DMS153 treated with DMSO at 0.1 percent for 48 hours (cell line): ENCODE measurements around the gene AP3S2.
"Not testable (repeated sequence)": the region's sequence is repeated elsewhere in the genome, so short reads cannot be mapped to it uniquely, and the experiment has no call there.

Experiments
- DNase-seq: peaks from one replicate; lab custom pipeline; 2025; ENCODE audit not compliant: unreplicated experiment; lab: John Stamatoyannopoulos, UW

Gene AP3S2

DNA sequence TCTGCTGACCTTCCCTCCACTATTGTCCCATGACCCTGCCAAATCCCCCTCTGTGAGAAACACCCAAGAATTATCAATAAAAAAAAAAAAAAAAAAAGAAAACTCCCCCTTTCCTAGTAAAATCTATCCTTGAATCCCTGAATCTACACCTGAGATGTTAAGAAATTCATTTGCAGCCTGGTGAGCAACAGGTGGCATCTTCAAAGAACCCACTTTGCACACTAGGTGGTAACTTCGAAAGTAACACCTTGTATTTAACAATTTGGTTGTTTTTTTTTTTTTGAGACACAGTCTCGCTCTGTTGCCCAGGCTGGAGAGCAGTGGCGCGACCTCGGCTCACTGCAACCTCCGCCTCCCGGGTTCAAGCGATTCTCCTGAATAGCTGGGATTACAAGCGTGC lies 24.3 kb downstream of the AP3S2 start:
- DNase-seq: not testable (repeated sequence)

GRCh38 chr15:89864958-89865739 lies 28.6 kb downstream of the AP3S2 start:
- no peak for DNase-seq

DNA sequence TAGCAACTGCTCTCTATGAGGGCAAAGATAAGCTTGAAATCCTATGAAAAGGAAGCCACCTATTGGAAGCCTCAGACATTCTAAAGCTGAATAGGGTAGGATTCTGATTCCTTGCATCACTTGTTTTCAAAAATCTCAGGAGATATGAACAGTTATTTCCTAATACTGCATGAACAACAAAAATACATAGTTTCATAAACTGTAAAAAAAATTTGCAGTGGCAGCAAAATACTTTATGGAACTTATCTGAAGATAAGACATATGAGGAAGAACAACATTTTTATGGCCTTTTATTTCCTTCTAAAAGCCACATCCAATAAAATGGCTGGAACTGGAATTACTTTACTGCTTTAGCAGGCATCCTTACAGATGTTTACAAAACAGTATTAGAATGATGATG lies 29.9 kb downstream of the AP3S2 start:
- DNase-seq: no peak

DNA sequence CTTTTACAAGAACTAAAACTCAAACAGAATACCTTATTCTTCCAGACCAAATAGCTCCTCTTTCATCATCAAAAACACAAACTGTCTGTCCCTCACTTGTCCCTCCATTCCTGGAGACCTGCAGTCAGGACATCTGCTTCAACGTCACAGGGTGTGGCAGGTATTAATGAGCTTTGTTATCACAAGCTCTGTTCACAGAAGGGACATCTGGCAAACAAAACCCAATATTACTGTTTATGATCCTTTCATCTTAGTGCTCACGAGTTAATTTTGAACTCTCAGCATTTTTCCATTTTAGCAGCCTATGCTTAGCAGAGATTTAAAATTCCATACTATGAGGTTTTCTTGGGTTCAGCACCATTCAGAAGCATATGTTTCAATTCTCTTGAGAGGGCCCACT lies 32.9 kb downstream of the AP3S2 start:
- no peak for DNase-seq

DNA sequence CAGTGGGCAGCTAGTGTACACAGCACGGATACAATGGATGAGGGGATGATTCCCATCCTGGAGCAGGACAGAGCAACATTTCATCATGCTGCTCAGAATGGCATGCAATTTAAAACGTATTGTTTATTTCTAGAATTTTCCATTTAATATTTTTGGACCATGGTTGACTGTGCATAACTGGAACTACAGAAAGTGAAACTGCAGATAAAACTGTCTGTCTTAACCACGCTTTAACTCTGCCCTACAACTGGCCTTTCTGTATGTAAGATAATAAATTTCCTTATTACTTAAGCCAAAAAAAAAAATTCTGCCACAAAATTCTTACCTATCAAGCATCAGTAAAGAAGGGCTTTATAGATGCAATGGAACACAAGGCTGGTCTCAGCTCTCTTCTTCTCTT lies 33.4 kb downstream of the AP3S2 start:
- DNase-seq: no peak

DNA sequence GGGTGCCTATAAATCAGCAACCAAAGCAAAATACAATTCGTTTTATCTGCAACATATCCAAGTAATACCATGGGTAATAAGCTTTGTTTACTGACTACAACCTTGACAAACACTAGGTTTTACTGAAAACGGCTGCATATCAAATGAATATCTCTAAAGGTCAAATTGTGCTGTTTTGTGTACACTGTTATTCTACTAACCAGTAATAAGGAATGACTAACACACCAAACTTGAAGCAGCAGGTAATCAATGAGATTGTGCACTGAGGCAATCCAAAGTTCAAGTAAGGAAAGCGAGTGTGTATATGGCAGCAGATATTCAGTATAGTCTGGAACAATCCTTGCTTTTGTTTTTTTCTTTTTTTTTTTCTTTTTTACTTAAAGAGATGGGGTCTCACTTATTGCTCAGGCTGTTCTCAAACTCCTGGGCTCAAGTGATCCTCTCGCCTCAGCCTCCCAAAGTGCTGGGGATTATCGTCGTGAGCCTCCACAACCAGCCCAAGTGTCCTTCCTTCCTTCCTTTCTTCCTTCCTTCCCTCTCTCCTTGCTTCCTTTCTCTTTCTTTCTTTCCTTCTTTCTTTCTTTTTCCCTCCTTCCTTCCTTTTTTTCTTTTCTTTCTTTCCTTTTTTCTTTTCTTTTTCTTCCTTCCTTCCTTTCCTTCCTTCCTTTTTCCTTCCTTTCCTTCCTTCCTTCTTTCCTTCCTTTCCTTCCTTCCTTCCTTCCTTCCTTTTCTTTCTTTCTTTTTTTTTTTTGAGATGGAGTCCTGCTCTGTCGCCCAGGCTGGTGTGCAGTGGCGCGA lies 34.9 kb downstream of the AP3S2 start:
- no peak for DNase-seq

- no peak for DNase-seq
These were observed 36.1 kb downstream of the AP3S2 start for GRCh38 chr15:89857673-89858072.

GRCh38 chr15:89855948-89856347 lies 37.8 kb downstream of the AP3S2 start:
- DNase-seq: no peak

DNA sequence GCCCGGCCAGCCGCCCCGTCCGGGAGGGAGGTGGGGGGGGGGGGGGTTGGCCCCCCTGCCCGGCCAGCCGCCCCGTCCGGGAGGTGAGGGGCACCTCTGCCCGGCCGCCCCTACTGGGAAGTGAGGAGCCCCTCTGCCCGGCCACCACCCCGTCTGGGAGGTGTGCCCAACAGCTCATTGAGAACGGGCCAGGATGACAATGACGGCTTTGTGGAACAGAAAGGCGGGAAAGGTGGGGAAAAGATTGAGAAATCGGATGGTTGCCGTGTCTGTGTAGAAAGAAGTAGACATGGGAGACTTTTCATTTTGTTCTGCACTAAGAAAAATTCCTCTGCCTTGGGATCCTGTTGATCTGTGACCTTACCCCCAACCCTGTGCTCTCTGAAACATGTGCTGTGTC lies 38.9 kb downstream of the AP3S2 start:
- DNase-seq: not testable (repeated sequence)

- DNase-seq: no peak
These were observed 41.3 kb downstream of the AP3S2 start for GRCh38 chr15:89852342-89852995.

DNA sequence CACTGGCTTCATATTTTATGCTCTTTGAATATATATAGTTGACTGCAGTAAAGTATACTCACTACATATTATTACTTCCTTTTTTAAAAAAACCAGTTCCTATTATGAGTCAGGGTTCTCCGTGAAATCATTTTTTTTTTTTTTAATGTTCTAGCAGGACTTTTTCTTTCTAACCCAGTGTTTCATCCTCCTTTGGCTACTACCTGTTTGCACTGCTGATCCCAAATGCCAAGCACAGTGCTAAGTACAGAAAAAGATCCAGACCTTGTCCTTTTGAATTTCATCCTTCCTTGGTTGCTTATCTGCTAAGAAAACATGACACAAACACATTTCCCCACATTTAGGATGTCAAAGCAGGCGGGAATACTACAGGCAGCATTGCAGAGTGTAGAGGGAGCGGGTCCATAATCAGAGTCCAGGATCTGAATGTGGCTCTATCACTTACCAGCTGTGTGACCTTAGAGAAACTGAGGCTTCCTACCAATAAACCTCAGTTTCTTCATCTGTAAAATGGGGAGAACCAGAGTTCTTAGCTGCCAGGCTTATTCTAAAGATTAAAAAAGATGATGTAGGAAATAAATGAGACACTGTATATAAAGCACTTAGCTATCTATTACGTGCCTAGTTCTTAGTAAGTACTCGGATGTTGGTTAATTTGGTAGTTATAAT lies 42.0 kb downstream of the AP3S2 start:
- DNase-seq: no peak

DNA sequence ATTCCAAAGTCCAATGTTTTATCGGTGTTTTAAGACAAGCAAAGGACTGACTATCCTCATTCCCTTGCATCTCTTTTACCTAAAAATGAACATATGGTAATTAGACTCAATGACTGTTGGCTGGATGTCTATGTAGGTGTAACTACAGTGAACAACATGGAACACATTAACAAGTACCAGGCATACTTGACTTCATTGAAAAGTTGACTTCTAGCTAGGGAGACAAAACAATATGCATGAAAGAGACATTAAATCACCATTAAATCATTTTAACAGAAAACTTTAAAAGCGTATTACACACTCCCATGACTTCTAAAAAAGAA lies 44.9 kb downstream of the AP3S2 start:
- no peak for DNase-seq

DNA sequence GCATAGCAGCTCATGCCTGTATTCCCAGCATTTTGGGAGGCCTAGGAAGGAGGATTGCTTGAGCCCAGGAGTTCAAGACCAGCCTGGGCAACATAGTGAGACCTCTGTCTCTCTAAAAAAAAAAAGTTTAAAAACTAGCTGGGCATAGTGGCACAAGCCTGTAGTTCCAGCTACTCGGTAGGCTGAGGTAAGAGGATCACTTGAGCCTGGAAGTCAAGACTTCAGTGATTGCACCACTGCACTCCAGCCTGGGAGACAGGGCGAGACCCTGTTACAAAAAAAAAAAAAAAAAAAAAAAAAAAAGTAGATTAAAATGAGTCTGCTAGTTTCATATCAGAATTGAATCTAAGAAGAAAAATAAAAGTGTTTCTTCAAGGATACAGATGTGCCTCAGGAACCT lies 46.7 kb downstream of the AP3S2 start:
- no peak for DNase-seq

GRCh38 chr15:89845305-89845893 lies 48.4 kb downstream of the AP3S2 start:
- DNase-seq: no peak

GRCh38 chr15:89841962-89842361 lies 51.8 kb downstream of the AP3S2 start:
- DNase-seq: no peak

- no peak for DNase-seq
These were observed 52.5 kb downstream of the AP3S2 start for GRCh38 chr15:89841306-89841705.

DNA sequence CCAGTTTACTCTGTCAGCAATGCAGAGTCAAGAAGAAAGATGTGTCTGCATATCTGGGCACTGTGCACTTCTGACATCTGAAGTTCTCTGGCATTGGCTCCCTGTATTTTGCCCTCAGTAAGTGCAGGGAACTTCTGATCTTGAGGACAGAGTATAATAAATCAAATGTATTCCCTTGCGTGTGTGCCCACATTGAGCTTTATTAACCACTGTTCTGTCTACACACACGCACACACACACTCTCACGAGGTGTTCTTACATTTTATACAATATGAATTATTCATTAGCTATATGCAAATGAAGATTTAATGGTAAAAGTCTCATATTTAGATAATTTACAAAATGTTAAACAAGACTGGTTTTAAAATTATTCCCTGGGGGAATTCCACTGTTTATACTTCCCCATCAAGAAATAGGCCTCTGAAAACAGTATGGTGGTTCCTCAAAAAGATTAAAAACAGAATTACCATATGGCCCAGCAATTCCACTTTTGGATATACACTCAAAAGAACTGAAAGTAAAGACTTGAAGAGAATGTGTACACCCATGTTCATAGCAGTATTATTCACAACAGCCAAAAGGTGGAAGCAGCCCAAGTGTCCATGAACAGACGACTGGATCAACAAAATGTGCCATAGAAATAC lies 54.5 kb downstream of the AP3S2 start:
- no peak for DNase-seq

DNA sequence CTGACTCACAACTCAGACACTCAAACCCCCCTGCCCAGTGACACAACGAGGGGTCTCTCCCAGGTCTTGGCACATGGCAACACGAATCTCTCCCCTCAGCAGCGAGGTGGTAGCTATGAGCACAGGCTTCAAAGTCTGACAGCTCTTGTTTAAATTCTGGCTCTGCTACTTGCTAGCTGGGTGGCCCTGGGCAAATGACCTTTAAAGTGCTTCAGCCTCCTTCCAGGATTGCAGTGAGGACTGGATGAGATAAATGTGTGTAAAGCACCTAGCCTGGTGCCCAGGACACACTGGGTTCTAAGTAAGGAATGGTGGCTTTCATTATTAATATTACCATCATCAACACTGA lies 56.0 kb downstream of the AP3S2 start:
- DNase-seq: no peak

- DNase-seq: no peak
These were observed 56.5 kb downstream of the AP3S2 start for GRCh38 chr15:89837134-89837829.
